ENCODE results near the gene ACER2.
A peak's percentile ranks its signal among the peaks of the same experiment; 100 is the strongest.

Gene ACER2

GRCh38 chr9:19490269-19490668 is 81.5 kb downstream of the ACER2 start:
- DNase-seq = no peak

DNA sequence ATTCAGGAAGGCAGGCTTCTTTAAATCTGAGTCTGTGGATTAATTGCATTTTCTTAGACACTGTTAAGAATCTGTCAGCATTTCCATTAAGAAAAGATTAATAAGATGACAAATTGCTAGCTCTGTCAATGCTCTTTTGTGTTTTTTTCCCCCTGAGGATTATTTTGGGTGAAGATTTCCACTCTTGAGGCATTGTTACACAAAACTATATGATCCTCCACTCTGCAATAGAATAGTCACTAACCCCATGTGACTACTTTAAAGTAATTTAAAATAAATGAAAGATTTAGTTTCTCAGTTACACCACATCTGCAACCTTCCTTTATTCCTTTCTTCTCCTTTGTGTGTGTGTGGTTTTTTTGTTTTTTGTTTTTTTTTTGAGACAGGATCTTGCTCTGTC is 82.0 kb downstream of the ACER2 start:
- DNase-seq = no peak

DNA sequence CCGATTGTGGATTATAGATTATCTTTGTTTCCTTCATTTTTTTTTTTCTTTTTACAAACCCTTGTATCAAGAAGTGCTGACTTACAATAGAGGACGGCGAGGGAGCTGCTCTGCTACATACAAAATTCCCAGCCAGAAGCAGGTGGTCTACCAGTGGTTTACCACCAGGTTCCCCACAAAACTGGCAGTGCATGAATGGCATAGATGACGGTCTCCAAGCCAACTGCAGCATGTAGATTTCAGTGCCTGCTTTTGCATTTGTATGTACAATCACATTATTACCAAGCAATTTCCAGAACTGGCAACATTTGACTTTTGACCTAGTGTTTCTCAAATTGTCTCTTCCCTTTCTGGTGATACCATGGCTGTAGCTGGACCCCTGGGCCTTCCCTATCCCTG is 84.0 kb downstream of the ACER2 start:
- no peak for DNase-seq

DNA sequence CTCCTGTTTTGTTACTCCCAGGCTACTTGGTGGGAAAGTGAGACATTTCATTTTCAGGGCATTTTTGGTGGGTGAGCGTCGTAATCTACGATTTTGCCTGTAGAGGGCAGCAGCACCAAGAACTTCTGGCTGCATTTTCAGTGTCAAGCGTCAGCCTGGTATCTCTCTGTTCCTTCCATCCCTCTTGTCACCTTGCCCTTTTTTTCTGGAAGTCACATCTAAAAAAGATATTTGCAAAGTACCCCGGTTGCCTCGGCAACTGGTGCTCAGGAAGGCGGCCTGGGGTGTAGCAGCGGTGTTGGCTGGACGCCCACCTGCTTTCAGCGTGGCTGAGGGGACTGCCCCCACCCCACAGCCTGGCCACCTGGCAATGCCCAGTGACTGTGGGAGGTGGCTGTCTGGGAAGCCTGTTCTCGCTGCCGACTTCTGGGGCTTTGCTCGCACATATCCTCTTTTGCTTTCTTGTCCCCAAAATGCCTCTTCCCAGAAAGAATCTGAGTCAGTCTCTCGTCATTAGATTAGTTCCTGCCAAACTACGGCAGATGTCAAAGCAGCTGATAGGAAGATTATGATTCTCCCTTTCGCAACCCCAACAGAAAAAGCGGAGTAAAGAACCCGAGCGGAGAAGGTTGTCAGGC is 84.5 kb downstream of the ACER2 start:
- peak; percentile 86 for DNase-seq

DNA sequence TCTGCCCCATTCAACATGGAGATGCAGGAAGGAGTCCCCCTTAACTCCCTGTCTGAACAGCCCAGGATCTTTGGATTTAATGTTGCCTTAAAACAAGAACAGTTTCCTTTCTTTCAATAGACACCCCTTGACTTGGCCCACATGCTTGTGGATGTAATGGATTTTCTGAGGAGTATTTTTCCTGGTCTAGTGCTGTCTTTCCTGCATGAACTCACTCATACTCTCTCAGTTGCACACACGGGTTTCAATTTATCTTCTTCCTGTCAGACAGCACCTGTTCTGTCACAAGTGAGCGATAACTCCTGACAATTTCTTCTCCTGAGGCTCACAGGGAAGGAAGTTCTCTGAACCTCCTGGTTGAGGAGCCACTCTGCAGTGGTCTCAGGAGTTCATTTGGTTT is 85.1 kb downstream of the ACER2 start:
- no peak for DNase-seq

DNA sequence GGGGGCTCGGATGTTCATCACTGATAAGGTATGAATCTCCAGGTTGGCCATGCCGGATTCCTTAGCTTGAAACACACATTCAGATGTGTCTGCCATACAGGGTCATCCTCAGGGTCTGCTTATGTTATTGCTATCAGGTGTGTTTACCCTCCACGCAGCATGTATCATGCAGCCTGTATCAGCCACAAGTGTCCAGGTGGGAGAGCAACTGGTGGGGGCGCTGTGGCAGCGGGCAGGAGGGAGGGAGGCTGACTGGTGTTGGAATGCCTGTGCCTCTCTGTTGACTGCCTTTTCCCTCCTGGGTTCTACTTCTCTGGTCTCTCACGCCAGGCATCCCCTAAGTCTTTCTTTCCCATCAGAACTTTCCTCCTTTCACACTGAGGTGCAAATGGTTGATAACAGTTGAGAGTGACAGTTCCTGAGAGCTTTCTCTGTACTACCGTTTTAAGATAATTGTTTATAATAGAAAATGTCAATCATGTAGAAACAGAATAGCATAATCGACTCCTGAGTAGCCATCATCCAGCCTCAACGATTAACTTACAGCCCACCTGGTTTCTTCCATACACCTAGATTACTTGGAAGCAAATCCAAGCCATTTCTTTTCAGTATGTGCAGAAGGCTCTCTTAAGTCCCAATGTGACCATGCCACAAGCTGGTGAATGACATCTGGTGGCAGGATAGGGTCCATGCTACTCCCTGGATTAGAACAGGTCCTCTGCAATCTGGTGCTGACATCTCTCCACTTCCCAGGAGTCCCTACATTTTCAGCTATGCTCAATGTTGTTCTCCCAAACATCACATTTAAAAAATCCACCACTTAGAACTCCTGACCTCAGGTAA is 86.6 kb downstream of the ACER2 start:
- no peak for DNase-seq

DNA sequence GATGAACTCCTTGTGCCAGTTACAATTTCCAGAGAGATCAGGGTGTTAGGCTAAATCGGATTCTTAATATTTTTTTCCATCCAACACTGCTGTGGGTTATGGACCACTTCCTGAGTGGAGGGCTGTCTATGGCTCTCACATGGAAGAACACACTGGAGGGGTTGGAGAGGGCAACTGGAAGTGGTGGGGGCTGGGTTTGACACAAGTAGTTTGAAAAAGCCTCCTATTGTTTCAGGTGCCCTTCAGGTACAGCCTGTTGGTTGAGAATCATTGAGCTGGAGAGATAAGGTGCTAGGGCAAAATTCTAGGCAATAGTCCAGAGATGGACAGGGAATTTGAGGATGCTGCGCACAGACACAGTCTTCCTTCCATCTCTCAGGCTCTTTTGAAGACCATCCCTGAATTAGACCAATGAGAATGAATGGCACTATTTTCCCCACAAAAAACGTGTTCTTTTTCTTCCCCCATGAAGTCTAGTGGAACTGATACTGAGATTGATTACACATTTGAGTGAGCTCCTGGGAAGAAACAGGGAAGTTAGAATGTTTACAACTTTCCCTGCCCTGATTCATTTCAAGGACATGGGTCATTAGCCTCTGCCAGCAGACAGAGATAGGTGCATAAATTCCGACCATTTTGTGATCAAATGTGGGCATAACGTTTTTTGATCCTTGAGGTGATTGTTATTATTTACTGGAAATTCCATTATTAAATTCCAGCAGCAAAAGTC is 87.7 kb downstream of the ACER2 start:
- no peak for DNase-seq

GRCh38 chr9:19497276-19497675 is 88.5 kb downstream of the ACER2 start:
- DNase-seq = no peak

GRCh38 chr9:19498015-19498414 is 89.2 kb downstream of the ACER2 start:
- no peak for DNase-seq

Data from NCI-H748 treated with DMSO at 0.1 percent for 48 hours (cell line).